ENCODE data around the gene C11orf68. TPM values are rescaled to one million over a fixed set of nuclear protein-coding genes. Genes with fewer than 3 reads are reported as not detected.

Gene C11orf68
- total RNA-seq, 1 donor from 2014 or later, result 28.6 TPM

- no peak for TF ChIP-seq CTCF (IDR thresholded peaks at IDR 0.05; ENCODE audit: unreplicated experiment)
- H3K27me3 Mint-ChIP-seq, result no peaks in the 10 kb centered on the region
- H3K27ac Mint-ChIP-seq, result peak overlapping the region; percentile 86
- H3K36me3 Mint-ChIP-seq (ENCODE audit: insufficient read depth), result peaks cover 6% of the 10 kb centered on the region
- H3K9me3 Mint-ChIP-seq (ENCODE audit: low read depth), result no peaks in the 10 kb centered on the region
- peaks cover 19% of the 10 kb centered on the region for H3K4me1 Mint-ChIP-seq (ENCODE audit: low read depth)
- no peak overlapping the region for H3K4me3 Mint-ChIP-seq (ENCODE audit: low read depth)
- no peak for DNase-seq (ENCODE audit: low spot score, unreplicated experiment)
Observed at GRCh38 chr11:65883786-65884715, 34.8 kb downstream of the C11orf68 start.

DNA sequence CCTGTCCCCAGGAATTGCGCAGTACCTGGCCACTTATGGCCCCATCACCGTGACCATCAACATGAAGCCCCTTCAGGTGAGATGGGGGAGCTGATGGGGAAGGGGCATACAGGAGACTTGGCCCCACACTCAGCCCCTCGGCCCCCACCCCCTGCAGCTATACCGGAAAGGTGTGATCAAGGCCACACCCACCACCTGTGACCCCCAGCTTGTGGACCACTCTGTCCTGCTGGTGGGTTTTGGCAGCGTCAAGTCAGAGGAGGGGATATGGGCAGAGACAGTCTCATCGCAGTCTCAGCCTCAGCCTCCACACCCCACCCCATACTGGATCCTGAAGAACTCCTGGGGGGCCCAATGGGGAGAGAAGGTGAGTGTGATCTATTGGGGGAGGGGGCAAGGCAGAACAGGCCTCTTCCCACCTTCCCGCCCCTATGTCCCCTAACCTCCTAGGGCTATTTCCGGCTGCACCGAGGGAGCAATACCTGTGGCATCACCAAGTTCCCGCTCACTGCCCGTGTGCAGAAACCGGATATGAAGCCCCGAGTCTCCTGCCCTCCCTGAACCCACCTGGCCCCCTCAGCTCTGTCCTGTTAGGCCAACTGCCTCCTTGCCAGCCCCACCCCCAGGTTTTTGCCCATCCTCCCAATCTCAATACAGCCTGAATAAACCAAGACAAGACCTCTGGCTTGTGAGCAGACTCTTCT, 35.7 kb downstream of the C11orf68 start:
- Mint-ChIP-seq H3K9me3 (ENCODE audit: low read depth) (no peaks in the 10 kb centered on the region), H3K36me3 (ENCODE audit: insufficient read depth) (peaks cover 6% of the 10 kb centered on the region), H3K27me3 (no peaks in the 10 kb centered on the region), H3K4me3 (ENCODE audit: low read depth) (no peak overlapping the region), H3K4me1 (ENCODE audit: low read depth) (peaks cover 15% of the 10 kb centered on the region), H3K27ac (no peak overlapping the region)
- no peak for TF ChIP-seq CTCF (IDR thresholded peaks at IDR 0.05; ENCODE audit: unreplicated experiment)
- no peak for DNase-seq (ENCODE audit: low spot score, unreplicated experiment)

DNA sequence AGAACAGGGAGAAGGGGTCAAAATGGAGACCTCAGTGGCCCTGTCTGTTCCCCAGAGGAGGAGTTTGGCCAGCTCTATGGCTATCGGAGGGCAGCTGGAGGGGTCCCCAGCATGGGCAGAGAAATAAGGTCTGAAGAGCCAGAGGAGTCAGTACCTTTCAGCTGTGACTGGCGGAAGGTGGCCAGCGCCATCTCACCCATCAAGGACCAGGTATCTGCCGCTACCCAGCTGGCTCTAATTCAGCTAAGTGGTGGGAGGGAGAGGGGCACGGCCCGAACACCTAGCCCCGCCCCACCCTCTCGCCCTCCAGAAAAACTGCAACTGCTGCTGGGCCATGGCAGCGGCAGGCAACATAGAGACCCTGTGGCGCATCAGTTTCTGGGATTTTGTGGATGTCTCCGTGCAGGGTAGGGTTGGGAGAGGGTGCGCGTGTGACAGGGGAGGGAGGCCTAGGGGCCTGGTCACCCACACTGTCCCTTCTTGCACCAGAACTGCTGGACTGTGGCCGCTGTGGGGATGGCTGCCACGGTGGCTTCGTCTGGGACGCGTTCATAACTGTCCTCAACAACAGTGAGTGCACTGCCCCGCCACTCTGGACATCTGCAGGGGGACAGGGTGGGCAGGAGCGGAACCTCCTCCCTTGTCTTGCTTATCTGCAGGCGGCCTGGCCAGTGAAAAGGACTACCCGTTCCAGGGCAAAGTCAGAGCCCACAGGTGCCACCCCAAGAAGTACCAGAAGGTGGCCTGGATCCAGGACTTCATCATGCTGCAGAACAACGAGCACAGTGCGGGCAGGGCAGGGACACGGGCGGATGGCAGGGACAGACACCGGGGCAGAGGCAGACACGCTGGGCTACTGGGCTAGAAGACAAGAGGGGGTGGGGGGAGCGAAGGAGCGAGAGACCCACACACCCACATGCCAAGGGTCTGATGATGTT, 36.5 kb downstream of the C11orf68 start:
- peaks cover 6% of the 10 kb centered on the region for H3K36me3 Mint-ChIP-seq (ENCODE audit: insufficient read depth)
- H3K4me1 Mint-ChIP-seq (ENCODE audit: low read depth), result peaks cover 9% of the 10 kb centered on the region
- no peaks in the 10 kb centered on the region for H3K27me3 Mint-ChIP-seq
- H3K4me3 Mint-ChIP-seq (ENCODE audit: low read depth), result no peak overlapping the region
- TF ChIP-seq CTCF (IDR thresholded peaks at IDR 0.05; ENCODE audit: unreplicated experiment), result no peak
- no peaks in the 10 kb centered on the region for H3K9me3 Mint-ChIP-seq (ENCODE audit: low read depth)
- no peak overlapping the region for H3K27ac Mint-ChIP-seq
- DNase-seq (ENCODE audit: low spot score, unreplicated experiment), result no peak

DNA sequence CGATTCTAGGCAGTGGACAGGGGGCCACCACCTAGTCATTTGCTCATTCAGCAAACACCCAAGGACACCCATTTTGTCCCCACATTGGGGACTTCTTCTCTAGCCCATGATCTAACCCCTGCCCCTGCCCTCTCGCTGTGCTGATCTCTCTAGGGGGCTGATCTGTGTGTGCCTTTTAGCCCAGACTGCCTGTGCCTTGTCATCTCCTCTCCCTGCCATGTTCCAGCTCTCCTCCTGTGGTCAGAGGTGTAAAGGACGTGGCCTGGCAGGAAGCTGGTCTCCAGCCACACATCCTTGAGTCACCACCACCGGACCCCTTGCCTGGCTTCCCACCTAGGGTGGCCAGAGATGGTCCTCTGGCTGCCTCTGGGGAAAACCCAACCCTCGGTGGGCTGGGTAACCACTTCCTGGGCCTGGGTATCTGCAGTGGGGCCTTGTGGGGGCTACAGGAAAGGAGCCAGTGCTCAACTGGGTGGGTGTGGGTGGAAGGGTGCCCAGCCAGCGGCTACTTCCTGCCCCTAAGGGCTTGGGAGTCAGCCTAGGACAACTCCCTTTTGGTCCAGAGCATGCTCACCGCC, 37.9 kb downstream of the C11orf68 start:
- H3K9me3 Mint-ChIP-seq (ENCODE audit: low read depth), result no peaks in the 10 kb centered on the region
- no peak overlapping the region for H3K27ac Mint-ChIP-seq
- no peak for DNase-seq (ENCODE audit: low spot score, unreplicated experiment)
- no peaks in the 10 kb centered on the region for H3K4me1 Mint-ChIP-seq (ENCODE audit: low read depth)
- no peak for TF ChIP-seq CTCF (IDR thresholded peaks at IDR 0.05; ENCODE audit: unreplicated experiment)
- H3K27me3 Mint-ChIP-seq, result no peaks in the 10 kb centered on the region
- no peak overlapping the region for H3K4me3 Mint-ChIP-seq (ENCODE audit: low read depth)
- peaks cover 5% of the 10 kb centered on the region for H3K36me3 Mint-ChIP-seq (ENCODE audit: insufficient read depth)

Measured in progenitor cell of endocrine pancreas (in vitro differentiated cells).